GM19395 (cell line): ENCODE data around the gene MAL.

Experiments used
- ATAC-seq: cut with Tn5 transposase; IDR thresholded peaks from one replicate; pipeline ENCODE4 v1.9.1; 2021; ENCODE audit warnings: mild to moderate bottlenecking, moderate library complexity; ENCODE audit not compliant: unreplicated experiment

MAL gene

GRCh38 chr2:95015261-95015912 lies 10.1 kb upstream of the MAL start:
- ATAC-seq, result no peak

DNA sequence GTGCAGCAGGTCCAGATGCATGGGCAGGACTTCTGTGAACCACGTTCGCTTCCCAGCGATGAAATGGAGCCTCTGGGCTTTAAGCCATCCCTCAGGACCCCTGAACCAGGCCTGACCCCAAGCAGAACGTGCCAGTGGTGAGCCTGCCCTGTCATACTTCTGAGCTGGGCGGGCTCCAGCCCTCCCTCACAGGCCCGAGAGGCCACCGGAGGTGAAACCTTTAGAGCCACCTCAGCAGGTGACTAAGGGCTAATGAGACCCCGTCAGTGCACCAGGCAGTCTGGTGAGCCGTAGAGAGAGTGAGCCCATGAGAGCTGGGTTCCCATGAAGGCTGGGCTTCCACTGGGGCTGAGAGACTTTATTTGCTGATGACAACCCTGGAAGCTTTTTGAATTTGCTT lies 8.9 kb upstream of the MAL start:
- ATAC-seq, result no peak

GRCh38 chr2:95017071-95017501 lies 8.4 kb upstream of the MAL start:
- no peak for ATAC-seq

DNA sequence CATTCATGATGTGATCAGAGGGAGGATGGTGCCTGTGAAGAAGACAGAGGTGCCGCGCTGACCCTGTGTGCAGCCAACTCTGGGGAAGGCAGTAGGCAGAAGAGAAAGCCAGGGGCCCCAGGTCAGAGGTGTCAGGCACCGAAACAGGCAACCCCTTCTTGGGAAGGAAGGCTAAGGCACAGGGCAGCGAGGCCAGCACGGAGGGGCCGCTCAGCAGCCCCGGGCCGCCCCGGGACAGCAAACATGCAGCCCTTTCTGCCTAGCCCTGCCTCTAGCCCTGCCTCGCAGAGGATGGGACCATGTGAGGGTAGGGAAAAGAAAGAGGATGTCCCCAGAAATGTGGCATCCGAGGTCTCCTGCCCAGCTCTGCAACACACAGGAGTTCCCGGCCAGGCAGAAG lies 7.7 kb upstream of the MAL start:
- no peak for ATAC-seq

DNA sequence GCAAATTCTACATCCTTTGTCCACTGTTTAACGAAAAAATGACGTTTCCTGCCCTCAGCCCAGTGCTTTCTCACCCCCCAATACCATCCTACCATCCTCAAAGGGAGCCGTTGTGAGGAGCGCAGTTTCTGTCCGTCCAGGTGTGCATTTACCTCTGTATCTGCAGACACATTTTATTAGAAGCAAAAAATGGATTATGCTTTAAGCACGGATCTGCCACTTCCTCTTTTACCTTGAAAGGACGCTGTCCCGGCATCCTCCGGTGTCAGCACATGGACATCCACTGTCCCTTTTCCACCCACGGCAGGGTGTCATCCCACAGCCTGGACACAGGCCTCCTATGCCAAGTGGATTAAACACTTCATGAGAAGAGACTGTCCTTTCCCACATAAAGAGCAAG lies 7.2 kb upstream of the MAL start:
- ATAC-seq, result no peak

DNA sequence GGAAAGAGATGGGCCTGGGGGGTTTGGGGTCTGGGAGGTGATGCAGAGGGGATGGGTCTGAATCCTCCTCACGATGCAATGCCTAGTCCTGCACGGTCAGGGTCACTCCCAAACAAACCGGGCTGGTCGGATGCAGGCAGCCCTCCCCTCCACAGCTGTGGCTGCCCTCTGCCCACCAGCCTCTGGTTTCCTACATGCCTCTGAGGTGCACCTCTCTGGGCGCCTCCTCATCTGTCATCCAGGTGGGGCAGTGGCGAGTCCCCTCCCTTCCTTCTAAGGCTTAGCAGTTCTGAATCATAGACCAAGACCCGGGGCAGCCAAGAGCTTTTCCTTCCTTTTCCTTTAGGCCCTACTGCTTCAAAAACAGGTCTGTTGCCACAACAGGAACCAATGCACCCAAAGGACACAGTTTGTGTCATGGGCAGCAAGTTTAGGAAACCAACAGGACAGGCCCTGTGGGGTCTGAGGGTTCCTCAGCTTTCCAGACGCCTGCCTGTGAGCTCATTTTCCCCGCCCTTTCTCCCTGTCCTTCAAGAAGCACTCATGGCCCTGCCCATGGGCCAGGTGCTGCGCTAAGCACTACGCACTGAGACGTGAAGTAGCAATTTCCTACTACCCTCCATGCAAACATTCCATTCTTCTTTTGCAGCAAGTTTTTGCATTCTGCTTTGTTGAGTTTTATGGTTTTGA lies 6.5 kb upstream of the MAL start:
- no peak for ATAC-seq

- no peak for ATAC-seq
Measured at GRCh38 chr2:95019572-95019971, 5.9 kb upstream of the MAL start.

GRCh38 chr2:95020275-95021022 lies 5.1 kb upstream of the MAL start:
- no peak for ATAC-seq

GRCh38 chr2:95021023-95021416 lies 4.5 kb upstream of the MAL start:
- no peak for ATAC-seq

DNA sequence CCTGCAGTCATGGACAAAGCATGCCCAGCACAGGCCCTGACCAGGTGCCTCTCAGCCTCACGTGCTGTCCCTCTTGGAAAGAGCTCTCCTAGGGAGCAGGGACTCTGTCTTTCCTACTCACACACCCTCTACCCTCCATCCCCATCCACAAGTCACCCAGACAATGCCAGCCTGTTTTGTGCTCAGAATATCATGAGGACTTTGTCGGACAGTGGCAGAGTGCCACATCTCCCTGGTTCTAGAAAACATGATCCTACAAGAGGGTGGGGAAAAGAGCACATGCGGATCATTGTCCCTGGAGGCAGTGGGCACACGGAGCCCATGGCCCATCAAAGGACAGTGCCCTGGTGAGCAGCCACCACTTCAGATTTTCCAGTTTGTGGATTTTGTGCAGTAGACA lies 3.7 kb upstream of the MAL start:
- ATAC-seq, result no peak

DNA sequence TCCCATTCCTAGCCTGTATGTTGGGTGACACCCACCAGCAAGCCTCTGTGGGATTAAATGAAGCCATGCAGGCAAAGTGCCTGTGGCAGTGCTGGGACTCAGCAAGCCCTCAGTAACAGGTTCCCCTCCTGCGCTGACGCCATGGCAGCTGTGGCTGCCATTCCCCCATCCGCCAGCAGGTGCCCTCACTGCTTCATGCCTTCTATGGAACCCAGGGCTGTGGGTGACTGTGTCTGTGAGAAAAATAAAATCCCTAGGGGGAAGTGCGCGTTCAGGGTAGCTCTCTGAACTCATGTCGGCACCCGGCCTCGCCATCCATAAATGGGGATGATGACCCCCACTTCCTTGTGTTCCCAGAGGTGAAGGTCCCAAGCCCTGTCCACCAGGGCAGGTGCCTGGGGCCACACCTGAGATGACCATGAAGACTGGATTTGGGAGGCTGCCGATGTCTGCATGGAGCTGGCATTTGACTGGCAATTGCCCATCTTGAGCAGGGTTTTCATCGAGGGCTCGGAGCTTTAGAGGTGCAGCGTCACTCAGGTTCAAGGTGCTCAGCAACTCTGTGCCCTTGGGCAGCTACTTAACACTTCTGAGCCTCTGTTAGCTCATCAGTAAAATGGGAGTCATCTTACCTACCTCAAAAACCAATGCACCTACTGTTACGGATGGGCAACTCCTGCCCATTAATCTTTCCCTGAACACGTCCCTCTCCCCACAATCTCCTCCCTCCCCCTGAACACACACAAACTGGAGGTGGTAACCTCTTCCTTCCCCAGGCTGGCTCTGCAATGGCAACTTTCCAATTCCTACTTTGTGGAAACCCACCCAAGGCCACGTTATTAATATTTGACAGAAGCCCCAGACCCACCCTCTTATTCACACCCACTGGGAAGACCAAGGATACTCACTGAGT lies 2.9 kb upstream of the MAL start:
- ATAC-seq, result peak; percentile 90

DNA sequence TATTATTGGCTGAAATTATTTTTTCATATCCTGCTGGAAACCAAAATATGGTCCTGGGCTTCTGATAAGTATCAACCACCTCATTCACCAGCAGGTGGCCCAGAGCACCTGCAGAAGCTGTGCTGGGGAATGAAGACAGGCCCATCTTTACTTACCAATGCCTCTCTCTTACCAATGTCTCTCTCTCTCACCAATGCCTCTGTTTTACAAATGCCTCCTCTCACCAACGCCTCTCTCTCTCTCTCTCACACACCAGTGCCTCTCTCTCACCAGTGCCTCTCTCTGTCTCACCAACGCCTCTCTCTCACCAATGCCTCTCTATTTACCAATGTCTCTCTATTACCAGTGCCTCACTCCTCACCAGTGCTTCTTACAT lies 2.3 kb upstream of the MAL start:
- no peak for ATAC-seq

GRCh38 chr2:95024371-95024770 lies 1.1 kb upstream of the MAL start:
- no peak for ATAC-seq

GRCh38 chr2:95024960-95025405 lies 525 bp upstream of the MAL start:
- ATAC-seq, result no peak

DNA sequence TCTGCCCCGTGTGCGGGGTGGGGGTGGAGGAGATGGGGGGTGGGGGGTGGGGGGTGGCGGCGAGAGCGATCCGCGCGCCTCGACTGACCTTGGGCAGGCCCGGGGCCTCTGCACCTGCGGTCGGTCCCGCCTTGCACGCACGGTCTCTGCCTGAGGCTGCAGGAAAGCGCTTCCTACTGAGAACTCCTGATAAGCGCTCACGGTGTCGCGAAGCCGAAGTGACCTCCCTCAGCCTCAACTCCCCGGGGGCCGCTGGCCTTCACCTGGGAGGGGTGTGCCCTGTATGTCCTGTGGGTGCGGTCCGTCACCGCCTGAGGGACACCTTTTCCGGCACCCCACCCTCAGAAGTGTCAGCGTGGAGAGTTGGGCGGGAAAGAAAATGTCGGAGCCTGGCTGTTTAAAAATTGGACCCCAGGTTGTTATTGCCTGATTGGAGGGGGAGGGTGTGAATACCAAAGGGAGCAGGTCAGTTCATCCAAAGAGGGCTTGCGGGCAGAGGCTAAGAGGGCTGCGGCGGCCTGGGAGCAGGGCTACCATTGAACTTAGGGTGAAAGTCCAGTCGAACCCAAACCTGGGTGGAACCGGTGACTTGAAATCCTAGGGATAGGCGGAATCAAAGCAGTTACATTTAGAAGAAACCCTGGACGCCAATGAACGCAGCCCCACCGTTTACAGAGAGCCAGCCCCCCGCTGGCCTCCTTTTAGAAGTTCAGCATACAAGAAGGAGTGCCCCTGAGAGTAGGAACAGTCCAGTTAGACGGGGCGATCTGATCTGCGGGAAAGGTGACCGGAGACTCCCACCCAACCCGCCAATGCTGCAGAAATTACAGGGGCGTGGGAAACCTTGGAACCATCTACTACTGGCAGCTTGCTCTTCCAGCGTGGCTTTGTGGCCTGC lies 1.2 kb downstream of the MAL start:
- no peak for ATAC-seq

DNA sequence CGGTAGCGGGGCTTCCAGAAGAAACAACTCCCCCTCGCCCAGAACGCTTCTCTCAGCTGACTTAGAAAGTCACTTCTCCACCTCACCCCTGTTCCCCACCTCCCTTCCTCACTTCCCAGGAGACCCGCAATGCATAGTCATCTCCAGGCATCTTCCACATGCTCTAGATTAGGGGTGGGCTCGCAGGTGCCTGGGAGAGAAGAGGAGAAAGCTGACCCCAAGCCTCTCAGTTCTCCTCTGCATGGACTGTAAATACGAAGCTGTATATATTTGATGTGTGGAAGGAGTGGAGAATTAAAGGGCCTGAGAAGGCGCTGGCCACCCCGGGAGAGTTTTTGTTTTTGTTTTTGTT lies 1.8 kb downstream of the MAL start:
- no peak for ATAC-seq

DNA sequence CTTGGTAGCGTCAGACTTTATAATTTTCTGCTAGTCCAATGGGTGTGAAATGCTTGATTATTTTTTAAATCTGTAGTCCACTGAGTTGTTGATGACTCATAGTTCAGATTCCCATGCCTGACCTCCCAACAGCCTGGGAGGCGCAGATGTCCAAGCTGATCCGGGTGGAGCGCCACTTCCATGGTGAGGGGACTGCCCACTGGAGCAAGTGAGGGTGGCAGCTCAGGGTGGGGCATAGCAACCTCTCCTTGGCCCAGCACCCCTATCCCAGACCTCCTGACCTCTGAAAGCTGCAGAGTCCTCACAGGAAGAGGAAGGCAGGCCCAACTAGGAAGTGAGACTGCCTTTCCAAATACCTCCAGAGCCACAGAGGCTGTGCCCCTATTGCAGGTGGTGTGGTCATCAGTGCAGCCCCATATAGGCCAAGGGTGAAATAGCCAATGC lies 4.4 kb downstream of the MAL start:
- ATAC-seq, result no peak

- no peak for ATAC-seq
Measured at GRCh38 chr2:95030496-95030895, 5.0 kb downstream of the MAL start.

DNA sequence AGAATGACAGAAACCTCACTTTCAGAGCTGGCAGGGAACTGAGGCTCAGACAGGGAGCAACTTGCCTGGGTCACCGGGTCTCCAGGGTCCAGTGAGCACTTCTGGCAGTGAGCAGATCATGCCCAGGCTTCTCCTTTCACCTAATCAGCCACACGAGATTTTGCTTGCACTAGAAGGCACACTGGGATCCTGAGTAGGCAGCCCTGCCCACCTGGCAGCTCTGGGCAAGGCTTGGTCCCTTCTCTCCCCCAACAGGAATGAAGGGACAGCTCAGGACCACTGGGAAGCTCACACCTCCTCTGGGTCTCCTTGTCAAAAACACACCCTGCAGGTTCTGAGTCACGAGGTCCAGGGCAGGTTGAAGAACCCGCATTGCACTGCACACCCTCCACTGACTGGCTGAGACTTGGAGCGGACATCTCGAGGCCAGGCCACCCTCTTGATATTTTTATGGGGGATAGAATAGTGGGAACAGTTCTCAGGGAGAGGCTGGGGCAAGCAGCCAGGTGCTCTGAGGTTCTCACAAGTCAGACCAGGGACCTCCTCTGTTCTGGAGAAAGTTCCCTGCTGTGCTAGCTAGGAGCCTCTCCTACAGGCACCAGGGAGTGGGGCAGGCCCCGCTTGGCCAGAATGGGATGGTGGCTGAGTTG lies 5.7 kb downstream of the MAL start:
- no peak for ATAC-seq

DNA sequence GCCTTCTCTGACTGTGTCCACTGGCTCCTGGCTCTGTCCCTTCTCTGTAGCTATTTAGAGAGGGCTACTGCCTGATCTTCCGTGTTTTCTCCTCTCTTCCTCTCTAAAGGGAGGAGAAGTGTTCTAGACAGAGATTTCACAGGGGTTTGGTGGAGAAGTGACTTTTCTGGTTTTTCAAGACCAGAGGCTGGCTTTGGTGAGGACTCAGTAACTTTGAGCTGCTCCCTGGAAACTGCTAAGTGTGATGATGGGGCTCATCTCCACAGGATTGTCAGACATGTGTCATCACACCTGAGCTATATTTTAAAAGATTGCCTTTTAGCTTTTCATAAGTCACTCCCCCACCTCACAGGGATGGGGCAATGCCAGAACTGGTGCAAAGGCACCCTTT lies 6.2 kb downstream of the MAL start:
- ATAC-seq, result no peak
